Stimulated activated CD8-positive, alpha-beta memory T cell treated with anti-CD3 and anti-CD28 coated beads, Interleukin-15, amount 100 ng/mL, for 48 hours (primary cell): ENCODE measurements around the gene YTHDC2.

Source experiments
- DNase-seq, 2 donors: peaks; one replicate each; pipeline ENCODE4 v3.0.0-alpha.2; 2020; ENCODE audit warnings: low read depth in 2 of 2

The YTHDC2 gene

DNA sequence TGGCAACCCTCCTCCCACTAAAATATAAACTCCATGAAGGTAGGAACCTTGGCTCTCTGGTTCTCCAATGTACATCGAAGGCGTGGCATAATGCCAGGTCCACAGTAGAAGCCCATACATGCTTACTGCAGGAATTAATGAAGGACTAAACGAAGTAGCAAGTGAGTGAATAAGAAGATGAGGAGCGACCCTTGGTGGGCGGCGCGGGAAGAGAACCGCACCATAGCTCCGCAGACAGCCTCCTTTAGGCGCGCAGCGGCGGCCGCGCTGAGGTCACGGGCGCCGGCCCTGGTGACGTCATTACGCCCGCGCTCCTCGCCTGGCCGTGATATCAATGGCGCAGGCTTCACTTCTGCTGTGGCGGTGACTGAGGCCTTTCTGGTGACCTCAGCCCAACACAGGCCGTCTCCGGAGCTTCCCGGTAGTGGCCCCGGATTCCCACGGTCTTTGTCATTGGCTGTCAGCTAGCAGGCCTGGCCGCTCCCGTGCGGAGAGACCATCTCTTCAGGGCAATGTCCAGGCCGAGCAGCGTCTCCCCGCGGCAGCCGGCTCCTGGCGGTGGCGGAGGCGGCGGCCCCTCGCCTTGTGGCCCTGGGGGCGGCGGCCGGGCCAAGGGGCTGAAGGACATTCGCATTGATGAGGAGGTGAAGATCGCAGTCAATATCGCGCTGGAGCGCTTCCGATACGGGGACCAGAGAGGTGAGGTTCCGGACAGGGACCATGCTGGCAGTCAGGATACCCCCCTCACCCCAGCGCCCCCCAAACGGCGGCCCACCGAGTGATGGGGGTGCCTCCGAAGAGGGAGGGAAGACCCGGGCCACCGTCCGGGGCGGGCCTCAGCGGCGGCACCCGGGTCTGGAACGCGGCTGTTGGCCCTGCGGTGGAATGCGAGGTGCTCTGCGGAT is at the start of gene YTHDC2:
Gene YTHDC2 (plus strand): TSS at position 311 of the 905 bp plus-strand sequence. CDS start 202 bp downstream, at position 513.
- peak; percentile 83 to 86 for DNase-seq

GRCh38 chr5:113474100-113474728 is 39.3 kb upstream of the YTHDC2 start:
- DNase-seq = no peak

- DNase-seq = no peak
Measured at GRCh38 chr5:113478691-113479090, 34.8 kb upstream of the YTHDC2 start.

DNA sequence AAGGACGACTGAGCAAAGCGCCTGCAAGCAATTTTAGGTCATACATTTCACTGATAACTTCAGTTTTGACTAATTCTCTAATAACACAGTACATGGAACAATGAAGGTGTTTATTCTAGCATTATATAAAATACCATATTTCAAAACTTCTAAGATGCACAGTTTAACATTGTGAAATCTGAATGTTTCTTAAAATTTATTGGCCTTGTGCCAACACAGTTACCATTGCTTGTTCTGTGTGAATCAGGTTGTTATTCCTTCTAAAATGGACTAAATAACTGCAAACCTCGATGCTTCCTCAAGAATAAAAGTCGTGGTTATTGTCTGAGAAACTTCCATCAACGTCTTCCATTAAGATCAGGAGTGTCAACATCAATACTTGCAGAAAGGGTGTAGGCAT is 33.3 kb upstream of the YTHDC2 start:
- no peak for DNase-seq

DNA sequence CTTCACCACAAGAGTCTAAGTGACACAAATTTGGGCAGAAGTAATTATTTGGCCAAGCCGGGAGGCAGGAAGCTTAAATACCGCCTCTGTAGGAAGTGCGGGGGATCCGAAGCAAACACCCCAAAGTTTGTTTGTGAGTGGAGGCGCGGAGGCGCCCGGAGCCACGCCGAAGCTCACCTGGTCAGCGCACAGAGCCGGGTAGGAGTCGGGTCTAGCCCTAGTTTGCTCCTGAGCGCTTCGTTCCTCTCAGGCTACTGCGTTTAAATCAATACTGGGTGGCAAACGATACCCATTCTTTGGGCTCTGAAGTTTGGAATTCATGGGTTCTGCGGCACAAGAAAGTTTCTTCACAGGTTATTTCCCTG is 26.1 kb upstream of the YTHDC2 start:
- no peak for DNase-seq

- peak; percentile 8 to 10 for DNase-seq
Measured at GRCh38 chr5:113487781-113488644, 25.5 kb upstream of the YTHDC2 start, which contains the start of gene MCC. Gene MCC, minus strand, starts transcription at chr5:113488453.

DNA sequence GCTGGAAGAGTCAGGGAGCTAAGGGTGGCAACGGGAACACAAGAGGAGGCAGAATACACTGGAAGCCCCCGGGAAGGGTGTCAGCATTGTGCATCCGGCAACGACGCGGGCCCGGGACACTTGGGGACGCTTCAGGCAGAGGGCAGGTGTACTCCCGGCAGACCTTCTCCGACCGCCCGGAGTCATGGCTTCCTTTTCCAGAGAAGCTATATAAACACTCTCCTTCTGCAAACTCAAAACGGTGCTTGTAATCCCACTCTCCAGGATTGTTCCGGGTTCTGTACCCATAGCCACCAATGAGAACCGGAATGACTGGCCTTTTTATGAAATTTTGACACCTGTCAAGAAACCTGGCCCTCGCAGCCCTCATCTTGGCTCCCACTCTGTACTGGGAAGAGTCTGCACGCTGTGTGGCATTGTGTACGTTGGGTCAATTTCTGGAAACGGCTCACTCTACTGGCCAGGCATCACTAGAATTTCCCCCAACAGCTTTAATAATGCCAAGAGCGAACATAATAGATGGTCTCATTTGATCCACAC is 24.8 kb upstream of the YTHDC2 start:
- no peak for DNase-seq

GRCh38 chr5:113489299-113489698 is 24.2 kb upstream of the YTHDC2 start:
- no peak for DNase-seq

GRCh38 chr5:113490317-113490716 is 23.2 kb upstream of the YTHDC2 start:
- no peak for DNase-seq

DNA sequence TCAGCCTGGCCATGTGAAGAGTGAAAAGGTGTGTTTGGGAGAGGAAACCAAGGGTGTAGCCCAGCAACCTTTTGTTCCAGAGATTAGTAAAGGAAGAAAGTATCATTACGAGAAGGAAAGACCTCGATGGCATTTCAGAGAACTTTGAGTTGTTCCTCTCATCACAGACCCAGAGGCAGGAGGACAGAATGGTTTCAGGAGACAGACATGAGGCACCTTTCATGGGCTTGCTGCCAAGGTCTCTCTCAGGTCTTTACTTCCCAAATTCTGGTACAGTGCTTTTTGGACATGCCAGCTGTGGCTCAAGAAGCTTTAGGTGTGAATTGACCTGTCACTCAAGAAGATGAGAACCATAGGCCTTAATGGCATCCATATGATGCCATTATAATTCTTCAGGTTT is 22.5 kb upstream of the YTHDC2 start:
- no peak for DNase-seq

DNA sequence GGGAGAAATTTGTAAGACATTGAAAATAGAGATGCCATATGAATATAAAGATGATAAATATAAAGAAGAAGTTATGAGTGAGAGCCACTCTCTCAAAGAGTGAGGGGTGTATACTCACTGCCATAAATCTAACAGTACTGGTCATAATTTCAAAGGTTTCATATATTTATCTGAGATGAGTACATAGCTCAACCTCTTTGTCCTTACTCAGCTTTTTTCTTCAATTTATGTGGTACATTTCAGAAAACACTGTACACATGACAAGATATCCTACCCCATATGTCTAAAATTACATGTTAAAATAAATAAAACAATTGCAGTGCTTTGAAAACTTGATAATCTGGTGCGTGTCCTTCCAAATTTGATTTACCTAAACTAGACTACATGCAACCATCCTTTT is 20.0 kb upstream of the YTHDC2 start:
- DNase-seq = no peak

GRCh38 chr5:113495422-113495841 is 18.1 kb upstream of the YTHDC2 start:
- DNase-seq = no peak

- DNase-seq = no peak
Measured at GRCh38 chr5:113502073-113502472, 11.4 kb upstream of the YTHDC2 start.

- no peak for DNase-seq
Measured at GRCh38 chr5:113503146-113503545, 10.3 kb upstream of the YTHDC2 start.

- no peak for DNase-seq
Measured at GRCh38 chr5:113505181-113505580, 8.3 kb upstream of the YTHDC2 start.

- no peak for DNase-seq
Measured at GRCh38 chr5:113507601-113508000, 5.9 kb upstream of the YTHDC2 start.

- DNase-seq = no peak
Measured at GRCh38 chr5:113508756-113509155, 4.7 kb upstream of the YTHDC2 start.

- no peak for DNase-seq
Measured at GRCh38 chr5:113510836-113511451, 2.5 kb upstream of the YTHDC2 start.

DNA sequence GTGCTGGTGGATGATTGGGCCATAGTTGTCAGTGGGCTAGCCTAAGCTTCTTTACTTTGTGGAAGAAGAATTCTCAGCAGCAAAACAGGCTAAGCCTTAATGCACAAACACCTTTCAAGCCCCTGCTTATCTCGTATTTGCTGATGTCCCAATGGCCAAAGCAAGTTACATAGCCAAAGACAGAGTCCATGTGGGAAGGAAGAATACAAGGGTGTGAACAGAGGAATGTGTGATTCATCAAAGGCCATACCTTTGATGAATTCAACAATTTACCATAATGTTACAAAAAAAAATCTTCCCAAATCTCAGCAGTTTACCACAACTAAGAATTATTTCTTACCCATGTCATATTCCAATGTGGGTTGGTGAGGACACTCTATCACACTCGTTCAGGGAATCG is 1.2 kb upstream of the YTHDC2 start:
- DNase-seq = no peak

DNA sequence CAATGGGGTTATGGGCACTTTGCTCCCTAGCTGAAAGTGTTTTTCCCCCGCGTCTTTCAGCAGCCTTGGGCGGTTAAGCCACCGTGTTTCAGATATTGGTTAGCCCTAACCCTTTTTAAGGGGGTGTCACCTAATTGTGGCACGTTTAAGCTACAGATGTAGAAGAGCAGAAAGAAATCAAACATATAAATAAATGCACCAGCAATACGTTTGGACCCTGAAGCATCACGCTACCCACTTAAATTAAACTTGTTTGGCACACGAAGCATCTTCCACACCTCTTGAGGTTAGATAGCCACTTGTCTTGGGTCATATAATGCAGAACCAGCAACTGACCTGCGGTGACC is 768 bp downstream of the YTHDC2 start:
- no peak for DNase-seq

DNA sequence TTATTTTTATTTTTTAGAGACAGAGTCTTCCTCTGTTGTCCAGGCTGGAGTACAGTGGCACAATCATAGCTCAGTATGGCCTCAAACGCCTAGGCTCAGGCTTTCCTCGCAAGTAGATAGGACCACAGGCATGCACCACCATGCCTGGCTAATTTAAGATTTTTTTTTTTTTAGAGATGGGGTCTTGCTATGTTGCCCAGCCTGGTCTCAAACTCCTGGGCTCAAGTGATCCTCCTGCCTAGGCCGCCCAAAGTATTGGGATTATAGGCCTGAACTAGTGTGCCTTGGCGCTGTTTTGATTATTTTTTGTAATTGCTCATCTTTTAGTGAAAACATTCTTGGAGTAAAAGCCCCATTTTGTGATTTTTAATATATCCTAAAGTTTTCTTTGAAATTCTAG is 5.4 kb downstream of the YTHDC2 start:
- no peak for DNase-seq

DNA sequence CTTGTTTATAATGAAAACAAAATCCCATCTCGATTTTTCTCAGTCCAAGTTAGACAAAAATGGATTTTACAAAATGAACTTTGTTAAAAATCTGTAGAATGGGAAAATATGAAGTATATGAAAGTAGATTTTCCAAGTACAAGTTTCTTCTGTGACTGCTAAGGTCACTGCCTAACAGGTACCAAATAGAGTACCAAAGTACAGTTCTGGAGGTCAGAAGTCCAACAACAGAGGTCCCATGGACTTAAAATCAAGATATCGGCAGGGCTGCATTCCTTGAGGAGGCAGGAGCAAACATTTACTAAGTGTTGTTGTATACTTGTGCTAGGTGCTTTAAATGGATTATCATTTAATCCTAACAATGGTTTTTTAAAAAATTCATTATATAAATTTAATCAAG is 5.9 kb downstream of the YTHDC2 start:
- no peak for DNase-seq
